HG03378 (cell line): Measurements from ENCODE around the gene PTPRH.
"Not testable (repeated sequence)": the region's sequence is repeated elsewhere in the genome, so short reads cannot be mapped to it uniquely, and the experiment has no call there.

ENCODE experiments used
- ATAC-seq: cut with Tn5 transposase; IDR thresholded peaks from one replicate; pipeline ENCODE4 v1.9.1; 2021; ENCODE audit warnings: mild to moderate bottlenecking, moderate library complexity; ENCODE audit not compliant: unreplicated experiment

Gene PTPRH

DNA sequence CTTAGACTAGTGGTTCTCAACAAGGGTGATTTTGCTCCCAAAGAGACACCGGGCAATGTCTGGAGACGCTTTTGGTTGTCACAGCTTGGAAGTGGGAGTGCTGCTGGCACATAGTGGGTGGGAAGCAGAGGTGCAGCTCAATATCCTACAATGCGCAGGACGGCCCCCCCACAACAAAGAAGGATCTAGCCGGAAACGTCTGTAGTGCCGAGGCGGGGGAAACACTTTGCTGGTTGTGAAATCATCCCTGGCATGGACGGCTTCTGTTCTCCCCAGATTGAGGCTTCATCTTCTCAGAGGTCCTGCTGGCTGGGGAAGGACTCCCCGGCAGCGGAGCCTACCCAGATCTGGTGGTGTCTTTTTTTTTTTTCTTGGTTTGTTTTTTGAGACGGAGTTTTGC is 15.8 kb downstream of the PTPRH start:
- no peak for ATAC-seq

DNA sequence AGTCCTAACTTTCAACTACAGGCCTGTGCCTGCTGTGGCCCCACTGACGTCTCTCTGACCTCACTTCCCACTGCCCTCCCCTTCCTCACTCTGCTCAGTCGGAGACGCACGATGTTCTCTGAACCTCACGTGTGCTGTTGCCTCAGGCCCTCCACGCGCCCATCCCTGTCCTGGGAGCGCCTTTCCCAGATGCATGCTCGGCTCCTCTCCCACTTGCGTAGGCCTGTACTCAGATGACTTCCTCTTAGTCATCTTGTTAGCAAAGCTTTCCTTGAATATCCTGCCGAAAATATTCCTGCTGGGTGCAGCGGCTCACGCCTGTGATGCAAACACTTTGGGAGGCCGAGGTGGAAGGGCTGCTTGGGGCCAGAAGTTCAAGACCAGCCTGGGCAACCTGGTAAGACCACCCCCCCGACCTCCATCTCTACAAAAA is 19.9 kb downstream of the PTPRH start:
- no peak for ATAC-seq

DNA sequence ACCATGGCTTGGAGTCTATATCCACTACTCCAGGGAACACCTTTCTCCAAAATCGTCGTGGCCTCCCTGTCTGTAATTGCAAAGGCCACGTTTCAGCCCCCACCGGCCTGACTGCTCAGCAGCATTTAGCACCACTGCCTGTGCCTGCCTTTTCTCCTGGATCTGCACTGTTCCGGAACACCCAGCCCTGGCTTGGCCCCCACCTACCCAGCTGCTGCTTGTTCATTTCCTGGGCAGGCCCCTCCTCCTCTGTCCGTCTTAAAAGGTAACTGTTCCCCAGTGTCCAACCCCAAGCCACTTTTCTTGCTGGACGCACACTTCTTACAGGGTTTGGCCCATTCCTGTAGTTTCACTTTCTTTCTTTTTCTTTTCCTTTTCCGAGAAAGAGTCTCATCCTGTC is 20.7 kb downstream of the PTPRH start:
- no peak for ATAC-seq

DNA sequence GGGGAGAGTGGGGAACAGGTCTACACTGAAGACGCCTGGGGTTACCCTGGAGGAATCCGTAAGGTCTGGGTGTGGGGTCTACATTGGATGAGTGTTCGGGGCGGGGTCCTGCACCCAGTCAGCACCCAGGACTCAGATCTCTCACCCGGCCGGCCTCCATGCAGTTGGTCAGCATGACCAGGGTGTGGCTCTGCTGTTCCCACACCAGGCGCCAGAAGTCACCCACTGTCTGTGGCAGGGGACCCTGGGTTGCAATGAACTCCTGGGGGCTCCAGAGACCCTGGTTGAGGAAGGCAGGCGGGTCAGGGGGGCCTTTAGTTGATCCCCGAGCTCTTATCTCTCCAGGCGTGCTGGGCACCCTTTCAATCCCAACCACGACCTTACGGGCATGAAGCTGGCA is 23.2 kb downstream of the PTPRH start:
- ATAC-seq: no peak

DNA sequence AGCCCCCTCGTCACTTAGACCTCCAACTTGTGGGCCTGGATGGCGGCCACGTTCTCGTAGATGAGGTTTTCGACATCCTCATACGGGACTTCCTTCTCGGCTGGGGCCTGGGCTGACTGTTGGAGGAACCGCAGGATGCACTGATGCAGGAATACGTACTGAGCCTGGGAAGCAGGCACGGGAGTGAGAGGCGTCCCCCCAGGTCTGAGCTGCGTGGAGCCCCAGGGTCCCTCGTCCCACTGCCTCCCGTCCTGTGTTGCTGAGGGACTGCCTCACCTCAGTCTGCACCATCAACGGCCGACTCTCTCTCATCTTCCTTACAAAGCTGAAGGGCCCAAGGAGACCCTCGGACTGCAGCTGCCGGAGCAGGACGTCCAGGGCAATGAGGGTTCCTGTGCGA is 27.6 kb downstream of the PTPRH start:
- no peak for ATAC-seq

DNA sequence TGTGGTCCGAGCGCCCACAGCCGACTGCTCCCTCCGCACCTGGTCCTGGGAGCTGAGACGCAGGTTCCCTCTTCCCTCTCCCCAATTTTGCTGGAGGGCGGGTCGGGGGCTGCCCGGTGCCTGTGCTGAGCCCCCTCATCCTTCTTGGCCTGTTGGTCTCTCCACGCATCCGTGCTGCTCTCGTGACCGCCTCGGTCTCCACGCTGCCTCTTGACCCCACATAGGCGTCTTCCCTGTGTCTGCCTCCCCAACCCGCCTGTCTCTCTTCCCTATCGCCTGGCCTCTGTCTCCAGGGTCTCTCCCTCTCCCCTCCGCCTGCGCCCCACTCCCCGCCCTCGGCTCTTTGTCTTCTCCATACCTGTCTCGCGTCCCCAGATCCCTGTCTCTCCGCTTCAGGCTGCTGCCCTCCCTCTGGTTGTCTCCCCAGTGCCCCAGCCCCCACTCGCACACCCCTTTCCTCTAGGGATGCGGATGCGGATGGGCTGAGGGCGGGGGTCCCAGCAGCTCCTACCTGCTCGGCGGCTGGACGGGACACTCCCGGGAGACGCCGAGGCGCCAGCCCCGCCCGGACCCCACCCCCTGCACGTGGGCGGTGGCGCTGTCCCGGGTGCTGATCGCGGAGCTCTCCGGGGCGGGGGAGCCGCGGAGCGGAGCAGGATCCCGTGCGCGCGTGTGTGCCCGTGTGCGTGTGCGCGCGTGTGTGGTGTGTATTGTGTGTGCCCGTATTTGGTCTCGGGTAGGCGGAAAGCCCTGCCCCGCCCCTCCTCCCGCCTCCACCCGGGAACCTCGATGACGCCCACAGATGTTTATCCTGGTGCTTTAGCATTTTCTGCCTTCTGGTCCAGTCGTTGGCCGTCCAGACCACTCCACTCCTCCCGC is 29.5 kb downstream of the PTPRH start, which contains the start of gene SYT5:
TSS of gene SYT5 (minus strand) at position 684 of the 879 bp plus-strand sequence. CDS start 1,248 bp downstream, outside the sequence.
- no peak for ATAC-seq

DNA sequence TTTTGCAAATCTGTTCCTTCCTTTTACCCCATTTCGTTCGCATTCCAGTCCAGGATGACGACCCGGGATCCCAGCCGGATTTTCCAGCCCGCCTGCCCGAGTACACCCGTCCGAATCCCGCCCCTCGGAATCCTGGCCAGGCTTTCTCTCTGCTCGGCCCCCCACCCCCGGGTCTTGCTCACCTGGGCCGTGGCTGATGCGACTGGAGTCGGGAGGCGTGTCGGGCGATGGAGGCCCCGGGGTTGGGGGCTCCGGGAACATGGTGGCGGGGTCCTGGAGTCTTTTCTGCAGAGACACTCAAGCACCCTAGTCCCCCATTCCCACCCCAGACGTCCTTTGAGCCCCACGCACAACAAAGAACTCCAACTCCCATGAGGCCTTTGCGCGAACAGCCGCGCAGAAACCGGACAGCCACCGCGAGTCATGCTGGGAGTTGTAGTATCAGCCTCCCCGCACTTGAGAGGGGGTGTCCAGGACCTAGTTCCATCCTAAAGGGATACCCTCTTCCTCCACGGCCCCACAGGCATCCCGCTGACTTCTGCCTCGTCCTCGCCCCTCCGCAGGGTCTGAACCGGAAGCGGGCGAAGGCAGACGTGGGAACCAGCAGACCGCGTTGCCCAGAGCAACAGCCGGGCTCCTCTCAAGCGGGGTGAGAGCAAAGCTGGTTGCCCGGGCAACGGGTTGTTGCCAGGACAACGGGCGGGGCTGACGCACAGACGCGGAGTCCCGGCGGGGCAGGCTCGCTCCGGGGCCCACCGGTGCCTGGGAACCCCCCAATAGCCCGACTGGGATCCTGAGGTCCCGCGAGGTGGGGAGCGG is 30.3 kb downstream of the PTPRH start:
- no peak for ATAC-seq

DNA sequence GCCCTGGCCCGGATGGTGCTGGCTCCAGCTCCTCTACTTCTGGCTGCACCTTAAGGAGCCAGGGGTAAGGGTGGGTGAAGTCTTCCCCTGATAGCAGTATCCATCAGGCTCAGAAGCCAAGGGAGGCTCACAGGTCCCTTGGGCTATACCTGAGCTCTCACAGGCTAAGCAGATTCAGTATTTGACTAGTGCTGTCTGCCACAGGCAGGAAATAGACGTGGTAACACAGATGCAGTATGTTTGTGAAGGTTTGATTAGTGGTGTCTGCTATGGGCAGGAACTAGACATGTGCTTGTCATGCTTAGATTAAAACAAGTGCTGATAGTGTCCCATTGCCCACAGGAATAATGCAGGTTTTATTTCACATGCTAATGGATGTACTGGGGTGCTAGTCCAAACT is 33.2 kb downstream of the PTPRH start:
- ATAC-seq: no peak

DNA sequence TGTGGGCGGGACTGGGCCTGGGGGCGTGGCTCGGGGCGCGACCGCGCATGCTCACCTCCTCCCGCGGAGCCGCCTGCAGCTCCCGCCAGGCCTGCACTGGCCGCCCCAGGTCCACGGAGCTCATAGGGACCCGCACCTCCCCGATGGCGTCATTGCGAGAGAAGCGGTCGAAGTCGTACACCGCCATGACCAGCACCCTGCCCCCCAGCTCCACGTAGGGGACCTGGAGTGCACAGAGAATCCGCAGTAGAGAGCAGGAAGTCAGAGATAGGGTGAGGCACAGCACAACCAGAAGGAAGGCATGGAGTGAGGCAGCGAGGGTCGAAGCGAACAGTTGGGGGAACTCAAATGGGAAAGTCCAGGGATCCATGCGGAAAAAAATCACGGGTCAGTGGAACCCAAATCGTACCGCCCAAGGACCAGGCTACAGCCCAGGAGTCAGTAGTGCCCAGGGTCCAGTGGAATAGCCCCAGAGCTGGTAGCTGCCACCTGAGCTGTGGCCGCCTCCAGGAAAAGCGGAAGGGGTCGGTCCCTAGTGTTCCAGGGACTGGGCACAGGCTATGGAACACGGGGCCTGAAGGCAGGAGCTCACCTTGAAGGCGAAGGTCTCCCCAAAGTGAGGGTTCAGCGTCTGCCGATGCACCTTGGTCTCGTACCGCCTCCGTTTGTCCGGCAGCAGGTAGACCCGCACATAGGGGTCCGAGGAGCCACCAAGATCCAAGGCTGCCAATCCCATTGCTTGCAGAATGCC is 34.0 kb downstream of the PTPRH start:
- ATAC-seq: no peak

DNA sequence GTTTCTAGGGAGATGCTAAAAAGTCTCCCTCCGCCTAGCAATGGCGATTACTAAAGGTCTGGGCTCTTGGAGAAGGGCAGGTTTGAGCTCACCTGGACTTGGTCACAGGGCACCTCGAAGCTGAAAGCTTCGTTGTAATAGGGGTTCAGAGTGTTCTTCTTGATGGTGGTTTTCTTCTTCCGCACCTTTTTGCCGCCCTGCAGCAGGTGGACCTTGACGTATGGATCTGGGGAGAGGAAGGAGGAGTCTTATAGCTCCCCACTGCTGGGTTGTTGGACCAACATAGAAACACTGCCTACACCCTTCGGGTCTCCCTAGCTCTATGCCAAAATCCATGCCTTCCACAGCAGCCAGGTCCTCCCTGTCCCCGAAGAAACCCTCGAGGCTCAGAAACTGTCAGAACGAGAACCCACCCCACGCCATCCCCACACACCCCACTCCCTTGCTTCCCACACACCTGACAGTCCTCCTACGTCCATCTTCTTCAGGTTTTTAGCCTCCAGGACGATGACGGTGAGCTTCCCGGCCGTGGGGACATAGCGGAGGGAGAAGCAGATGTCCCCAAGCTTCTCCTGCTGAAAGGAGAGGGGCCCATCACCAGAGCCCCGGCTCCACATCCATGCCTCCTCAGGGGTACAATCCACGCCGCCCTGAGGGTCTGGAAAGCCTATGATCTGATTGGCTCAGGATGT is 34.7 kb downstream of the PTPRH start:
- ATAC-seq: no peak

DNA sequence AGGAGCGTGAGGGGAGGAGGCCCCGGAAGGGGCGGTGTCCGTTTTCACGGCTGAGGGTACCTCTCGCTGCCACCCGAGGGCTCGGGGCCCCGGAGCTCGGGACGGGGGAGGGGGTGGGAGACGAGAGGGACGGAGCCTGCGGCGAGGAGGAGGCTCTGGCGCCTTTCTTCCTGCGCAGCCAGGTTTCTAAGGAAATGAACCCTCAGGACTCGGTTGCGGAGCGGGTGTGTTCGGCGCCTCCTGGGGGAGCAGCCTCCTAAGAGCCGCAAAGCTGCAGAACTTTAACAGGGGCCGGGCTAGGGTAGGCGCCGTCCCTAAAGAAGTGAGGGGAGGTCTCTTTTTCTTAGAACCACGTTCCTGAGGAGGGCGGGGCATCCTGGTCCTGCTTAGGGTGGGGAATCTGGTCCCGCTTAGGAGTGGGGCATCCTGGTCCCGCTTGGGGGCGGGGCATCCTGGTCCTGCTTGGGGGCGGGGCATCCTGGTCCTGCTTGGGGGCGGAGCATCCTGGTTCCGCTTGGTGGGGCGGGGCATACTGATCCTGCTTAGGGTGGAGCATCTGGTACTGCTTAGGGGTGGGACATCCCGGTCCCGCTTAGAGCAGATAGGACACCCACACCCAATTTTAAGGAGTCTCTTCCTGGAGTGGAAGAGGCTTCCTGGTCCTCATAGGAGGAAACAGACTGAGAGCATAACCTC is 35.4 kb downstream of the PTPRH start:
- no peak for ATAC-seq

DNA sequence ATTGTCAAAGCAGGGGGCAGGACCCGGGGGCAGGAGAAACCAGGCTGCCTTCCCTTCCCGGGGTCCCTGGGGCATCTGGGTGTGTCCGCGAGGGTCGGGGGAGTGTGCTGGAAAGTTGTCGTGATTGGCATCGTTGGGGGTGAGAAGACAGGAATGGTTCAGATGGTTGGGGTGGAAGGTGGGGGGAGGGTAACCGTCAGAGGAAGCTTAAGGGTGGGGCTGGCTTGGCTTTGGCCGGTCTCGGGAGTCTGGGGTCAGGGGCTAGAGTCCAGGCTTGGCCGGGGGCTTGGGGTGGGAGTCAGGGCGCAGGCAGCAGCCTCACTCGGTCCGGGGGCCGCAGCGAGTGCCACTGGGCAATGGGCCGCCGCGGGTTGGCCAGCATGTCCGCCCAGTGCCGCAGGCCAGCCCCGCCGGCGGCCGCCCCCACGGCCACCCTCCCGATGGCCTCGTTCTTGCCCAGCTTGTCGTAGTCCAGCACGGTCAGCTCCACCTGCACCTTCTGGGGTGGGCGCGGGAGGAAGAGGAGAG is 36.1 kb downstream of the PTPRH start:
- no peak for ATAC-seq

DNA sequence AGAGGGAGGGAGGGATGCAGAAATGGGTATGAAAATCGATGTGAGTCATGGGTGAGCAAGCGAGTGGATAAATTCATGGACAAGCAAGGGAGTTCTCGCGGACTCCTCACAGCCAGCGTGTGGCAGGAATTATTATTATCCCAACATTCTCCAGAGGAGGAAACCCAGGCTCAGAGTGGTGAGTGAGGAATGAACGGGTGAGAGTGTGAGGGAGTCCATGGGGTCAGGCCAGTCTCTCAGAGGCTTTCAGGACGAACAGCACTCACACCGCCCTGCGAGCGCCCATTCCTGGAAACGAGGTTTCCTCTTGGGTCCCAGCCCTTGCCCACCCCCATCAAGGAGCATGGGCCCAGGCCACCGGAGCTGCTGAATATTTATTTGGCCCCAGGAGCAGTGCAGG is 36.6 kb downstream of the PTPRH start:
- ATAC-seq: no peak

DNA sequence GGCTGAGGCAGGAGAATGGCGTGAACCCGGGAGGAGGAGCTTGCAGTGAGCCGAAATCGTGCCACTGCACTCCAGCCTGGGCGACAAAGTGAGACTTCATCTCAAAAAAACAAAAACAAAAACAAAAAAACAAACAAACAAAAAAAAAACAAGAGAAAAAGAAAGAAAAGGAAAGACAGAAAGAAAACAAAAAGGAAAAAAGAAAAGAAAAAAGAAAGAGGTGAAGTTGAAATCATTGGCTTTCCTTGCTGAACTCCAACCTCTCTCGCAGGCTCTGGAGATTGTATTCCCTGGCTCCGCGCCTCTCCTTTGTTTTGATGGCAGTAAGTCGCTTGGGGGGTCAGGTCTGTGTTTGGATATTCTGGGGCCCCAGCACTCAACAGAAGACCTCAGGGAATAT is 37.0 kb downstream of the PTPRH start:
- ATAC-seq: not testable (repeated sequence)

DNA sequence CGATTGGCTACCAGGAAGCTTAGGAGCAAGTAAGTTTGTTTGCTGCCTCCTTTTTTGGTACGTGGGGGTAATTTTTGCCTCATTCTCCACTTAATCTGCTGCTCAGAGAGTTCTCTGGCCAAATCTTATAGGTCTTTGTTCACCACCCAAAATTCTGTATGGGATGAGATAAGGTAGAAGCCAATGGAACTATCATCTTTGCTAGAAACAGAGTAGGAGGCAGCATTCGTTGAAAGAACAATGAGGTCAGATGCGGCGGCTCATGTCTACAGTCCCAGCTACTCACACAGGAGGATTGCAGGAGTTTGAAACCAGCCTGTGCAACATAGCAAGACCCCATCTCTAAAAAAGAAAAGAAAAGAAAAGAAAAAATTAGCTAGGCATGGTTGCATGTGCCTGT is 37.9 kb downstream of the PTPRH start:
- no peak for ATAC-seq

DNA sequence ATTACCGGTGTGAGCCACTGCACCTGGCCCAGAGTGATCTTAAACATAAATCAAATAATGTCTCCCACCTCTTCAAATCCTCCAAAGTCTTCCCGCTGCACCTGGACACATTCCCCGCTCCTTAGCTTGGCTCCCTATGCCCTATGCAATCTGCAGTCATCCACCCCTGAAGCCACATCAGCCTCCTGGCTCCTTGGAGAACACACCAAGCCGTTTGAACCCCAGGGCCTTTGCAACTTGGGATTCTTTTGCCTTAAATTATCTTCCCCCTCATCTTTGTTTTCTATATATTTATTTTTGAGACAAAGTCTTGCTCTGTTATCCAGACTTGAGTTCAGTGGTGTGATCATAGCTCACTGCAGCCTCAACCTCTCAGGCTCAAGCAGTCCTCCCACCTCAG is 40.2 kb downstream of the PTPRH start:
- no peak for ATAC-seq

DNA sequence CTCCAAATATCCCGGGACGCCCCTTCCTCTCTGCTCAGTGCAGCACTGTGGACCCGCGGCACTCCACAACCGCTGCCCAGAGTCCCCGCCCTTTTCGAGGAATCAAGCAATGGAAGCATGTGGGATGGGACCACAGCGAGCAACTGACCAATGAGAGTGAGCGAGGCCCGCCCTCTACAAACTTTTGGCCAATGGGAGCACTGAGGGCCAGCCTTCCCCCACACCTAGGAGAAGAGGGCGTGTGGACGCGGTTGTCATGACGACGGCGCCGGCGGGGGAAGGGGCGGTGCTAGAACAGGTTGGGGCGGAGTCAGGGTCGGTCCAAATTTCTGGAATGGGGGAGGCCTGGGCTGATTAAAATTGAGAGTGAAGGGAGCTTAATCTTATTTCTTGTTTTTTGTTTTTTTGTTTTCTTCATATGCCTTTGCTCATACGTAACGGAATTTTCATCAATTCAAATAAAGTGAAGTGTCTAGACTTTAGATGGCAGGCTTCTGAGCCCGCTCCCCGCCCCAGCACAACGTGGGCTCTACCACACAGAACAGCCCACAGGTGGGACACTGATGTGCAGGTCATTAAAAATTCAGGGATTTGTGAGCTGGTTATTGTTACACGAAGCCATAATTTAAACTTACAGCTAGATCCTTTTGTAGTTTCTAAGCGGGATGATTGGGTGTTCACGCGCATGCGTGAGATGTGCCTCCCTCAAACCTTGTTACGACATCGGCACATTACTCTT is 42.6 kb downstream of the PTPRH start, which contains the start of gene DNAAF3:
TSS of gene DNAAF3 (minus strand) at position 84 of the 739 bp plus-strand sequence. CDS start 200 bp downstream, outside the sequence.
- no peak for ATAC-seq

DNA sequence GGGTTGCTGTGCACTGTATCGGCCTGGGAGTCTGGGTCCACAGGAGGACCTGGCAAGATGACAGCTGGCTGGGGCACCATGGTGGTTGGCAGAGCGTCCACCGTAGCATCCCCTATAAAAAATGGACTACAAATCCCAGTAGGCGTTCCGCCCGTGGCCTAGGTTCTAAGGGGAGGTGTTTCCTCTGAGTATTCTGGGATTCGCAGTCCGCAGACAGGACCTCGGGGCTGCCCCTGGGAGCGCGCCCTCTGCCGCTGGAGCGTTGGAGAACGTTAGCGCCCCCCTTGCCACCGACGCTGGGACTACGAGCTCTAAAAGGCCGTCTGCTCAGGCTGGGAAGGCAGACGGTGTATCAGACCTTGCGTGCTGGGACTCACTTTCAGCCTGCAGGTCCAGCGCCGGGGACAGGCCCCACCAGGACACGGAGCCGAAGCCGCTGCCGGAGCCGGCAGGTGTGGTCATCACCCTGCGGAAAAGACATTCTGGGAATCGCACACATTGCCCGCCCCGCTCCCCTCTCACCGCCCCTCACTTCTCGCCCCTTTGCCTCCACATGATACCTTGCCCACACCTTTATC is 43.3 kb downstream of the PTPRH start:
- no peak for ATAC-seq
